GM19463 (cell line): ENCODE data around the gene NFIA.
A peak's percentile ranks its signal among the peaks of the same experiment; 100 is the strongest.
"Not testable (repeated sequence)": the region's sequence is repeated elsewhere in the genome, so short reads cannot be mapped to it uniquely, and the experiment has no call there.

Source experiments
- ATAC-seq: cut with Tn5 transposase; IDR thresholded peaks from one replicate; pipeline ENCODE4 v1.9.1; 2021; ENCODE audit warnings: mild to moderate bottlenecking, moderate library complexity; ENCODE audit not compliant: unreplicated experiment

Gene NFIA

GRCh38 chr1:61058483-61059245 is 23.7 kb upstream of the NFIA start:
- no peak for ATAC-seq

GRCh38 chr1:61061601-61062000 is 20.8 kb upstream of the NFIA start:
- not testable (repeated sequence) for ATAC-seq

DNA sequence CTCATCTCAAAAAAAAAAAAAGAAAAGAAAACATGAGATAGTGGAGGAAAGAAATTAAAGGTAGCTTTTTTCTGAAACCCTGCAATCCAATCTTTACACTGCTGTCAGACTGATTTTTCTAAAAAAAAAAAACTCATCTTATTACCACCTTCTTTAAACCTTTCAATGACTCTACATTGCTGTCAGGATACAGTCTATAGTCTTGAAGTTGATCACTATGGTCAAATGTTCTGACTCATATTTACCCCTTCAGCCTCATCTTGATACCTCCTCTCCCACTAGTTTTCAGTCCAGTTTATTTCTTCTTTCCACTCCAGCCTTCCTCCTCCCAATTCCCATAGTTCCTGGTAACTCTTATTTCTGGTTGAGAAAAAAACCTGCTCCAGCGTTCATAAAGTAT is 17.7 kb upstream of the NFIA start:
- no peak for ATAC-seq

DNA sequence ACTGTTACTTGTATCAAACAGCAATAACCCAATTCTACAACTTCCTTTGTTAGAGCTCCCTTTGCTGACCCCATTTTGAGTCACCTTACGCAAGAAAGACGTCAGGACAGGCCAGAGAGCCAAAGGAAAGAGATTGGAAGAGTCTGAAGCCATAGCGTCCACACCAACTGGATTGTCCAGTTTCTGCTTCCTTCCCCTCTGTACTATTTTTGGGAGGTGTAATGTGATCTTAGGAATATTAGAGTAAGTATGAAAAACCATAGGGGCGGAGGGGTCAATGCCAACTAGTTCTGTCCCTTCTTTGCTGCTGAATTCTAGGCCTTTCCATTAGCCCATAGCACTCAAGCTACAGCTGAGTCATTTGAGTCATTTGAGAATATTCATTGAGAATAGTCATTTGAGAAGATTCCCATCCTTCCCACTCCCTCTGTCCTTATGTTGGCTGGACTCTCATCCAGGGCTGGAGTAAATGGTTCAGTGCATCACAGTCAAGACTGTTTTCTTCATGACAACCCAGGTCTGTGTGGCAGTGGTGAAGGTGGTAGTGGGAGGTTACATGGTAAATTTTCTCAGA is 14.8 kb upstream of the NFIA start:
- ATAC-seq: no peak

GRCh38 chr1:61070054-61070453 is 12.3 kb upstream of the NFIA start:
- no peak for ATAC-seq

- ATAC-seq: no peak
Observed at GRCh38 chr1:61071205-61072130, 10.9 kb upstream of the NFIA start.

- no peak for ATAC-seq
Observed at GRCh38 chr1:61073871-61074270, 8.5 kb upstream of the NFIA start.

- ATAC-seq: not testable (repeated sequence)
Observed at GRCh38 chr1:61075833-61076232, 6.5 kb upstream of the NFIA start.

DNA sequence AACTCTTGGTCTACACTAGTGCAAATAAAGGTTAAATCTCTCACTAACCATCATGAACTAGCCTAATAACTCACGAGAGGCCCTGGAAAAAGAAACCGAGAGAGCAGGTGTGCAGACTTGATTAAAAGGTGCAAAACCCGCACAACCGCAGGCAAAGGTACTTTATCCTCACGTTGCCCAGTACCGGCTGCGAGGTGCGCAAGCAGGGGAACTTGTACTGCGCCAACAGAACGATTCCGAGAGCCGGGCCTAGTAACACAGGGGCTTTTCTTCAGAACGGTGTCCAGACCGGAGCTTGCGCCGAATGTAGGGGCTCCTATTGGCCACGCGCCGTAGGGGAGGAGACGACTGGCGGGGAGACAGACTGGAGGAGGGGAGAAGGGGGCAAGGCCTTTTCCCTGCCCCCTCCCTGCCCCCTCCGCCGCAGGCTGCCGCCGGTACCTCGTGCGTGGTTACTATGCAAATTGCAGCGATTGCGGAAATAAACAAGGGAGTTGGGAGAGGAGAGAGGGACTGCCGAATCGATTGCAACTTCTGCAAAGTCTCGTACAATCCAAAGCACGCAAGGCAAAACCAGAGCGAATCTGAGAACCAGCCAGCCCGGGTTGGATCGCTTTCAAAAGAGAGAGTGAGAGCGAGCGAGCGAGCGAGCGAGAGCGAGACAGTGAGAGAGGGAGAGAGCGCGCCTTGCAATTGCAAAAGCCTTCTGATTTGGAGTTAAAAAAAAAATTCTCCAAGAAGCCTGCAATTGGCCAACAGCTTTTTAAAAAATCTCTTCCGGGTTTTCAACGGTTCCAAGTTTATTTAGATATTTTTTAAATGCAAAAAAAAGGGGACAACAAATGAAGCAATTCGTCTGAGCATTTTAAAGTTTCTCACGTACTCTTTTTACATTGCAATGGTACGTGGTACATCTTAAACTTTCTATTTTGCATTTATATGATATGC is 5.4 kb upstream of the NFIA start:
- ATAC-seq: peak; percentile 78

- ATAC-seq: no peak
Observed at GRCh38 chr1:61077676-61078541, 4.5 kb upstream of the NFIA start.

DNA sequence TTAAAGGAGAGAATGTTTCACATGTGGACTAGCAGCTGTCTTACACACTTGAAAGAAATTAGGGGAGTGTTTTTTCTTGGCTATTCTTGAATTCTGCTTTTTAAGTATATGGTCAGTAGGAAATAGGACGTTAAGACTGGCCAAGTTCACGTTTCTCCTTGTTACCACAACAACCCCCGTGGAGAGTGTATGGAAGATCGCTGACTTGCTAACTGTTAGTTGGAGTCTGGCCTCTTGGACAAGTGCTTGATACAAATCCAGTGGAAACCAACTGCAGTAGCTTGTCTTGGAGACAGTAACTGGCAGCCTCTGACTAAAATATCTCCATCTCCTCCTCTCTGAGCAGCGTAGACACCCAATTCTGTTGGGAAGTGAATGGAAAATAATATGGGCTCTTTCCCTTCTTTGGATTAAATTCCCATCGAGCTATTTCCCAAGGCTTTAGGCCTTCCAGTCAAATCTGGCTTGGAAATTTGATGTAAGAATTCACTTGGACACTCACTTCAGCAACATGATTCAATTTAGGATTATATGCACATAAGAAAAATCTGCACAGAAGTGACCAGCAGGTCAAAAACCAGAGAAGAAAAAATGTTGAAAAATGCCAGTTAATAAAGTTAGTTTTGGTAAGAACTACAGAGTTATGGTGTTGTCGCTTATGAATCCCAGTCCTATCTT is 3.6 kb upstream of the NFIA start:
- no peak for ATAC-seq

- no peak for ATAC-seq
Observed at GRCh38 chr1:61079296-61079897, 3.0 kb upstream of the NFIA start.

DNA sequence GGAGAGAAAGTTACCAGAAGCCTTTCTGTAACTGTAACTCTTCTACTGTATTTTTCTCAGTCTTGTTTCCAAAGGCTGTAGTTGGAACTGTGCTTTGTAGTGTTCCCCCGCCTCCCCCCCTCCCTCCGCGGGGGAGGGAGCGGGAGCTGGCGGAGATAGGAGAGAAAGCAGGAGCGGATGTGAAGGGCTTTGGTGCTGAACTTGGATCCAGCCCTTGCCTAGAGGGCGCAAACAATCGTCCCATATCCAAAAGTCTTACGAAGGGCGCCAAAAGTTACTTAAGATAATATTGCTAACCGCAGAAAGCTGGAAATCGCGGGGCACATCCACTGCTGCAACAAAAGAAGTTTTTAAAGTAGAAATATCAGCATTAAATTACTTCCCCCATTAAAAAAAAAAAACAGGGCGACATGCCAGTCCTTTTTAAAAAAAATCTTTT is 2.4 kb upstream of the NFIA start:
- ATAC-seq: no peak

GRCh38 chr1:61080413-61081143 is 1.8 kb upstream of the NFIA start:
- no peak for ATAC-seq

DNA sequence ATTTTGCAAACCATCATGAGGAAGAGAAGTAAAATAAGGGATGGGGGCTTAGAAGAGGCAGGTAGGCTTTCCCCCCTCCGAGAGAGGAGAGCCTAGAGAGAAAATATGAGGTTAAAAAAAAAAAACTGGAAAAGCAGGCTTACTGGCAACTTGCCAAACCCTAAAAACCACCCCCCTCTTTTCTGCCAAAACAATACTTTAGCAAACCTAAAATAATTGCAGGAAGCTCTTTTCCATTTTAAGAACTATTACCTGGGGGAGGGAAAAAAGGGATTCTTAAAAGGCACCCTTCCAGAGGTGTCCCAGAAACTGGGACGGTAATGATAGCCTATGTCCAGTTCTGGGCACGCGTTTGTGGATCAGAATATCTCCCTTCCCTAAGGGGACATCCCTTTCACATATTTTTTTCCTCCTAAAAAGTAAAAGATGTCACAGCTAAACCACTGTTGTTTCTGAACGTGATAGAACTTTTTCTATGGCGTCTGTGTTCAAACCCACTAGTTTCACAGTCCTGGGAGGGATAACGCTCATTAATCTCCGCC is 1.1 kb upstream of the NFIA start:
- ATAC-seq: no peak

GRCh38 chr1:61081686-61082310 is 563 bp upstream of the NFIA start:
- no peak for ATAC-seq
